Measurements from ENCODE around the gene MRNIP.
A peak's percentile ranks its signal among the peaks of the same experiment; 100 is the strongest.

Gene MRNIP

DNA sequence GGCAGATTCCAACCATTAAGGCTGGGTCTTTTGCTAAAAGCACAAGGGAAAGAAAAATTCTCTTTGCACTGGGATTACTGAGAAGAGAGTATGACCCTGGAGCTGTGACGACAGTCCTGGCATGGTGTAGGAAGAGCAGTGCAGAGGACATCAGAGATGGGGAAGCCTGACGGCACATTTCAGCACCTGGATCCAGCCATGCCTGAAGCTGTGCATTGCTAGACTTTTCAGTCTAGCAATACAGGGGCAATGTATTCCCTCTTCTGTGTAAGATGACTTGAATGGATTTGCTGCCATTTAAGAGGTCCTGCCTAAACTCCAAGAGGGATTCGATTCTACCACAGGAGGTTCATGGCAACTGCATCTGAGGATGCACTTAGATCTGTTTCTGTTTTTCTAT is 12.3 kb upstream of the MRNIP start:
- Histone ChIP-seq H2AFZ (ENCODE audit: low read length) (no peak overlapping the region), H3K9ac (ENCODE audit: low read length) (no peak overlapping the region), H3K27ac (ENCODE audit: low read depth, low read length, poor library complexity, severe bottlenecking) (no peak overlapping the region), H3K4me2 (ENCODE audit: low read length) (no peak overlapping the region), H3K79me2 (ENCODE audit: insufficient read depth, low read length) (no peaks in the 10 kb centered on the region), H4K20me1 (ENCODE audit: insufficient read depth, low read length) (no peaks in the 10 kb centered on the region), H3K27me3 (ENCODE audit: insufficient read depth, low read length) (no peaks in the 10 kb centered on the region), H3K4me1 (ENCODE audit: insufficient read depth, low read length, severe bottlenecking) (peaks cover 9% of the 10 kb centered on the region), H3K4me3 (ENCODE audit: low read depth, low read length, poor library complexity, severe bottlenecking) (no peak overlapping the region), H3K9me2 (ENCODE audit: low read depth, low read length) (no peaks in the 10 kb centered on the region), H3K36me3 (ENCODE audit: insufficient read depth, low read length) (peaks cover 50% of the 10 kb centered on the region; the same call in 1 of the 2 replicates), H3F3A (ENCODE audit: insufficient read depth, low read length) (no peaks in the 10 kb centered on the region; the same call in 1 of the 2 replicates), H3K9me3 (ENCODE audit: low read length) (no peaks in the 10 kb centered on the region)
- TF ChIP-seq, protein P1, sequence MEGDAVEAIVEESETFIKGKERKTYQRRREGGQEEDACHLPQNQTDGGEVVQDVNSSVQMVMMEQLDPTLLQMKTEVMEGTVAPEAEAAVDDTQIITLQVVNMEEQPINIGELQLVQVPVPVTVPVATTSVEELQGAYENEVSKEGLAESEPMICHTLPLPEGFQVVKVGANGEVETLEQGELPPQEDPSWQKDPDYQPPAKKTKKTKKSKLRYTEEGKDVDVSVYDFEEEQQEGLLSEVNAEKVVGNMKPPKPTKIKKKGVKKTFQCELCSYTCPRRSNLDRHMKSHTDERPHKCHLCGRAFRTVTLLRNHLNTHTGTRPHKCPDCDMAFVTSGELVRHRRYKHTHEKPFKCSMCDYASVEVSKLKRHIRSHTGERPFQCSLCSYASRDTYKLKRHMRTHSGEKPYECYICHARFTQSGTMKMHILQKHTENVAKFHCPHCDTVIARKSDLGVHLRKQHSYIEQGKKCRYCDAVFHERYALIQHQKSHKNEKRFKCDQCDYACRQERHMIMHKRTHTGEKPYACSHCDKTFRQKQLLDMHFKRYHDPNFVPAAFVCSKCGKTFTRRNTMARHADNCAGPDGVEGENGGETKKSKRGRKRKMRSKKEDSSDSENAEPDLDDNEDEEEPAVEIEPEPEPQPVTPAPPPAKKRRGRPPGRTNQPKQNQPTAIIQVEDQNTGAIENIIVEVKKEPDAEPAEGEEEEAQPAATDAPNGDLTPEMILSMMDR (IDR thresholded peaks at IDR 0.05; ENCODE audit: low read length), result no peak
- no peak for TF ChIP-seq EZH2 (IDR thresholded peaks at IDR 0.05; ENCODE audit: borderline replicate concordance, low read length)

- H3F3A ChIP-seq (ENCODE audit: insufficient read depth, low read length), result no peaks in the 10 kb centered on the region; the same call in 1 of the 2 replicates
- no peaks in the 10 kb centered on the region for H3K9me3 ChIP-seq (ENCODE audit: low read length)
- H3K36me3 ChIP-seq (ENCODE audit: insufficient read depth, low read length), result peaks cover 48% of the 10 kb centered on the region
- TF ChIP-seq EZH2 (IDR thresholded peaks at IDR 0.05; ENCODE audit: borderline replicate concordance, low read length), result no peak
- TF ChIP-seq, protein P1 (IDR thresholded peaks at IDR 0.05; ENCODE audit: low read length), result peak; percentile 46; the same call in 1 of the 2 replicates
- no peak overlapping the region for H3K4me2 ChIP-seq (ENCODE audit: low read length)
- no peak overlapping the region for H3K27ac ChIP-seq (ENCODE audit: low read depth, low read length, poor library complexity, severe bottlenecking)
- no peak overlapping the region for H3K9ac ChIP-seq (ENCODE audit: low read length)
- H3K4me3 ChIP-seq (ENCODE audit: low read depth, low read length, poor library complexity, severe bottlenecking), result no peak overlapping the region
- H4K20me1 ChIP-seq (ENCODE audit: insufficient read depth, low read length), result no peaks in the 10 kb centered on the region
- no peaks in the 10 kb centered on the region for H3K9me2 ChIP-seq (ENCODE audit: low read depth, low read length)
- H3K27me3 ChIP-seq (ENCODE audit: insufficient read depth, low read length), result no peaks in the 10 kb centered on the region
- no peak overlapping the region for H2AFZ ChIP-seq (ENCODE audit: low read length)
- H3K79me2 ChIP-seq (ENCODE audit: insufficient read depth, low read length), result no peaks in the 10 kb centered on the region
- peaks cover 9% of the 10 kb centered on the region for H3K4me1 ChIP-seq (ENCODE audit: insufficient read depth, low read length, severe bottlenecking)
These were observed 11.8 kb upstream of the MRNIP start for GRCh38 chr5:179870403-179870903.

GRCh38 chr5:179869641-179870402 is 11.2 kb upstream of the MRNIP start:
- Histone ChIP-seq H3K9ac (ENCODE audit: low read length) (no peak overlapping the region), H3K27me3 (ENCODE audit: insufficient read depth, low read length) (no peaks in the 10 kb centered on the region), H3K36me3 (ENCODE audit: insufficient read depth, low read length) (peaks cover 48% of the 10 kb centered on the region), H3K4me3 (ENCODE audit: low read depth, low read length, poor library complexity, severe bottlenecking) (no peak overlapping the region), H3K4me1 (ENCODE audit: insufficient read depth, low read length, severe bottlenecking) (peaks cover 9% of the 10 kb centered on the region), H3K4me2 (ENCODE audit: low read length) (no peak overlapping the region), H3K27ac (ENCODE audit: low read depth, low read length, poor library complexity, severe bottlenecking) (no peak overlapping the region), H3K9me2 (ENCODE audit: low read depth, low read length) (no peaks in the 10 kb centered on the region), H3K9me3 (ENCODE audit: low read length) (no peaks in the 10 kb centered on the region), H4K20me1 (ENCODE audit: insufficient read depth, low read length) (no peaks in the 10 kb centered on the region), H3K79me2 (ENCODE audit: insufficient read depth, low read length) (no peaks in the 10 kb centered on the region), H2AFZ (ENCODE audit: low read length) (no peak overlapping the region), H3F3A (ENCODE audit: insufficient read depth, low read length) (no peaks in the 10 kb centered on the region; the same call in 1 of the 2 replicates)
- TF ChIP-seq, protein P1 (IDR thresholded peaks at IDR 0.05; ENCODE audit: low read length), result no peak
- no peak for TF ChIP-seq EZH2 (IDR thresholded peaks at IDR 0.05; ENCODE audit: borderline replicate concordance, low read length)

All from OCI-LY1 (cell line).